Hair follicular keratinocyte (primary cell): ENCODE results near the gene OR13C4. TPM values are rescaled to one million over a fixed set of nuclear protein-coding genes. Genes with fewer than 3 reads are reported as not detected.

Source experiments
- total RNA-seq: library from RNA; depleted of rRNA; stranded (reverse); fragments of >200 nt; gene quantifications from 2 replicates; pipeline ENCODE4 v1.2.3, GENCODE V29; 2015

Gene OR13C4
- total RNA-seq: not detected in 2 replicates

GRCh38 chr9:104527109-104527508 lies at the start of gene OR13C4:
TSS of gene OR13C4 (minus strand) at chr9:104527209. CDS start at chr9:104527209, 0 bp downstream.

GRCh38 chr9:104568868-104569267 lies 41.9 kb upstream of the OR13C4 start, which contains the start of gene OR13C8:
TSS of gene OR13C8 (plus strand) at chr9:104569168. CDS start at chr9:104569168, 0 bp downstream.

GRCh38 chr9:104536756-104537155 lies 9.7 kb upstream of the OR13C4 start, which contains the start of gene OR13C3:
TSS of gene OR13C3 (minus strand) at chr9:104536856. CDS start at chr9:104536723, 133 bp downstream.

GRCh38 chr9:104503963-104504362 lies 23.0 kb downstream of the OR13C4 start, which contains the start of gene OR13F1:
TSS of gene OR13F1 (plus strand) at chr9:104504263. CDS start at chr9:104504263, 0 bp downstream.

Other genes starting within 250 kb of the OR13C4 start
- not detected in 2 replicates for gene OR13F1, start 22.9 kb downstream of the OR13C4 start, total RNA-seq
- gene OR13C3, start 9.6 kb upstream of the OR13C4 start, total RNA-seq: not detected in 2 replicates
- gene OR13C8, start 42.0 kb upstream of the OR13C4 start, total RNA-seq: not detected in 2 replicates
- gene OR13C5, start 72.2 kb upstream of the OR13C4 start, total RNA-seq: not detected in 2 replicates
- not detected in 2 replicates for gene OR13C2, start 78.4 kb upstream of the OR13C4 start, total RNA-seq
- not detected in 2 replicates for gene OR13C9, start 91.0 kb upstream of the OR13C4 start, total RNA-seq
- not detected in 2 replicates for gene OR13D1, start 167.3 kb upstream of the OR13C4 start, total RNA-seq
- 29.8 and 46.9 TPM in 2 replicates for gene NIPSNAP3A, start 220.5 kb upstream of the OR13C4 start, total RNA-seq
- gene NIPSNAP3B, start 236.9 kb upstream of the OR13C4 start, total RNA-seq: 0.94 and 0.99 TPM in 2 replicates